ENCODE measurements around the gene CHN1.

CHN1 gene, protein sequence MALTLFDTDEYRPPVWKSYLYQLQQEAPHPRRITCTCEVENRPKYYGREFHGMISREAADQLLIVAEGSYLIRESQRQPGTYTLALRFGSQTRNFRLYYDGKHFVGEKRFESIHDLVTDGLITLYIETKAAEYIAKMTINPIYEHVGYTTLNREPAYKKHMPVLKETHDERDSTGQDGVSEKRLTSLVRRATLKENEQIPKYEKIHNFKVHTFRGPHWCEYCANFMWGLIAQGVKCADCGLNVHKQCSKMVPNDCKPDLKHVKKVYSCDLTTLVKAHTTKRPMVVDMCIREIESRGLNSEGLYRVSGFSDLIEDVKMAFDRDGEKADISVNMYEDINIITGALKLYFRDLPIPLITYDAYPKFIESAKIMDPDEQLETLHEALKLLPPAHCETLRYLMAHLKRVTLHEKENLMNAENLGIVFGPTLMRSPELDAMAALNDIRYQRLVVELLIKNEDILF

DNA sequence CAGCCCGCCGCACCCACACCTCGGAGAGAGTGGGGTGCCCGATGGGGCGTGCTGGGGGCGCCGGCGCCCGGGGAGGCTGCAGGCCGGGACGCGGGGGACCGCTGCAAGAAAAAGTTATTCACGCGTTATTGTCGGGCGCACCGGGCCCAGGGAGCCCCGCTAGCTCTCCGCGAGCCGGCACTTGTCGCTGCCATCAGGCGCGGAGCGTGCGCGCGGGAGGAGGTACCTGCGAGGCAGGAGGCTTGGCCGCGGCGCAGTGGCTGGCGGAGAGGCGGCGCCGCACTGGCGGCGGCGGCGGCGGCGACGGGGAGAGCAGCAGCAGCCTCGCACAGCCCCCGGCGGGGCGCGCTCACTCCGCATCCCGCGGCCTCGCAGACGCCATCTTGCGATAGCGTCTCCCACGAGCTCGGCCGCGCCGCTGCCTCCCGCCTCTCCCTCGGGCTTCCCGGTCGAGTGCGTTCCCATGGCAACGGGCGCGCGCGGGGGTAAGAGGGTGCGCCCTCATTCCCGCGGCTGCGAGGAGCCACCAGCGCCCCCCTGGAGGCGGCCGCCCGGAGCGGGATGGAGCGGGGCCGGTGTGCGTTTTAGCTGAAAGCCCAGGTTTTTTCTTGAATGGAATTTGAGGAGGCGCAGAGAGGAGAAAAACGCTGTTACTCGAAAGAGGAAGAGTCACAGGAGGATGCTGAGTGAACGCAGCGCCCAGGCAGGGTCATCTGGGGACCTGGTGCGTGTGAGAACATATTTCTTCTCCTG, at the start of gene CHN1:
CHN1 (minus strand) TSS at position 402 of the 753 bp plus-strand sequence. CDS start 469 bp downstream, outside the sequence.
- DNase-seq: peak; percentile 66

DNA sequence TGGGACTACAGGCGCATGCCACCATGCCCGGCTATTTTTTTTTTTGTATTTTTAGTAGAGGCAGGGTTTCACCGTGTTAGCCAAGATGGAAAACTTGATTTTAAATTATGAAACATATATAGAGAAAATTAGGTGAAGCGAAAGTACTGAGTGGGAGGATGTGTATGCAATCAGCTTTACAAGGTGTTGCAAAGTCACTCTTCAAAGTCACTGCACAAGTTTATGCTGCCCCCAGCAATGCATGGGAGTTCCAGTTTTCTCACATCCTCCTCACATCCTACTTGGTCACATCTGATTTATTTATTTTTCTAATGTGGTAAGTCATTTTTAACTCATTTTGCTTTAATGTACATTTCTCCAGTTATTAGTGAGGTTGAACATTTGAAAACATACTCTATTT, 49.2 kb upstream of the CHN1 start:
- DNase-seq: no peak

DNA sequence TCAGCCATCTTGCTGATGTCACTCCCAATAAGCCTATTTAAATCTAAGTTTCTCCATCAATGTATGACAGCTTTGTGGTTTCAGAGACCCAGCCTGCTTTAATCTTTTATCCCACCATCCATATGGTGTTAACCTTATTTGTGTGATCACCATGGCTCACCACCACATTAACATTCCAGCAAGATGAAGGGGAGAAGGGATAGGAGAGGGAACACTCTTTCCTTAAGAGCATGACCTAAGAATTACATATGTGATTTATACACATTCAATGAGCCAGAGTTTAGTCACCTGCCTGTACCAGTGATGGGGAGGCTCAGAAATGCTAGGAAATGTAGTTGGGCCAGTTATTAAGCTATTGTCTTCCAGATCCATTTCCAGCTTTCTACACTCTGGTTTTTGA, 44.5 kb upstream of the CHN1 start:
- no peak for DNase-seq

DNA sequence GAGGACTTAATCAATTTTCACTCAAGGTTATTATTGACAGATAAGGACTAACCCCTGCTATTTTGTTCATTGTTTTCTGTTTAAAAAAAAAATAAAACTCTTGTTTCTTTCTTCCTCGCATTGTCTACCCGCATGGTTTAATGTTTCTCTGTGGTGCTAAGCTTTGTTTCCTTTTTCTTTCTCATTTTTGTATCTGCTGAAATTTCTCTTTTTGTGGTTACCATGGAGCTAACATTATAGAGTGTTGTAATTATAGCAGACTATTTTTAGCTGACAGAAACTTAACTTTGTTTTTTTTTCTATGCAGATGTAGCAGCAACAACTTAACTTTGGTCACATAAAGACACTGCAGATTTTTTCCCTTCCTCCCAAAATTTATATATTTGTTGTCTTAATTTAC, 43.1 kb upstream of the CHN1 start:
- no peak for DNase-seq

DNA sequence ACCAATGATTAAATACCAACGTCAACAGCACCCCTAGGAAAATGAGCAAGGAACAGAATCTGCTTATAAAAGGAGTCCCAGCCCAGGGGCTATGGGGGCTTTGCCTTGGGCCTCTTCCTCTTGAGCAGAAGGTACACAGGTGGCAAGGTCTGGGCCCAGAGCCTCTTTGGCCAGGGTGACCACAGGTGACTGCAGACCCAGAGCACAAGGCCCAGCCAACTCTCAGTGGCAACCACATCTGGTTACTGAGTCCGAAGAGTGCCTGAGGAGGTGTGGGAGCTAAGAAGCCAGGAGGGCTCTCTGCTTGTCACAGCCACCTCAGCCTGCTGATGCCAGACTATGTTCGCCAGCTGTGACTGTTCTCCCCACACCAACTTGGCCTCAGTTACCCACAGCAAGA, 34.3 kb upstream of the CHN1 start:
- DNase-seq: no peak

DNA sequence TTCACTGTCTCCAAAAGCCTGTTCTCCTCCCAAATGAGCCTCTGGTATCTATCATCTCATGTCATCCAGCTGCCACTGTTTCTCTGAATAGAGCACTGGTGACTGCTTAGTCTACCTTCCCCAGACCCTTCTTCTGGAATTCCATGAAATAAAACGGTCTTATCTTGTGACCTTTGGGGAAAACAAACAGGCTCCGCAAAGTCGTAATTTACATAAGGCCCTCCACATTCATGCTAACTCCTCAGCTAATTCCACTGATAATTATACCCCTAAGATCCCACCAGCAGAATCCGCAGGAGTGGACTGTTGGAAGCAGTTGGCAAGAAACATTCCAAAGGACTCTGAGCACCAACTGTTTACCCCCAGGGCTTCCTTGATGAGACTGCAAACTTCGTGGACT, 33.9 kb upstream of the CHN1 start:
- no peak for DNase-seq

DNA sequence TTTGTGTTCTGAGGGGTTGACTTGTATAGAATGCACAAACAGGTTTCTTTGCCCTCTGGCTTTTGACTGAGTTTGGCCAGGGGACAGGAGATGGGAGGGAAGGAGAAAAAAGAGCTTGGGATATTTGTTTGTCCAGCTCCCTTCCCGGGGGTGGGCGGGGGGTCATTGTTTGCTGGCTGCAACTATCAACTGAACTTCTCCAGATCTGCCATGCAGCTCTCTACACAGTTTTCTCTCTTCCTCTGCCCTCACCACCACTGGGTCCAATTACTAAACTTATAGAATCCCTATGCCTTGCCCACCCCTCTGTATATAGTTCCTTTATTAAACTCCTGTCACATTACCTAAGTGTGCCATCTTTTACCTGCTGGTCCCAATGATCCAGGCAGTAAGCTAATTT, 32.8 kb upstream of the CHN1 start:
- no peak for DNase-seq

DNA sequence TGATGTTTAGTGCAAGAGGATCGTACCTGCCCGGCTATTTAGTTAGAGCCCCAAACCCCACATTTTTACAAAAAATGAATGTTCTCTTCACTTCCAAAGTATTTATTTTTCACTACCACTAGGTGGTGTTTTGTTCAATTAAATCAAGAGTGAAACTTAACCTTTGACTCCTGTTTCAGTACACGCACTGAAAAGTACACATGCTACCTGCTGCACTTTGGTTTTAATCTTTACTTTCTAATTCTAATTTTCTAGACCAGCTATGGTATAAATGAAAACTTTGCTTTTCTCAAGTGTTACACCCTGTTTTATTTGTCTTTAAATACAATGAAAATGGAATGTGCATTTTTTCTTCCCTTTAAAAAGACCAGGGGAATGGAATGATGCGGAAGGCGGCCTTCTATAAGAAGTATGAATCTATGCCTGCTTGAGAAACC, 31.4 kb upstream of the CHN1 start:
- DNase-seq: no peak

DNA sequence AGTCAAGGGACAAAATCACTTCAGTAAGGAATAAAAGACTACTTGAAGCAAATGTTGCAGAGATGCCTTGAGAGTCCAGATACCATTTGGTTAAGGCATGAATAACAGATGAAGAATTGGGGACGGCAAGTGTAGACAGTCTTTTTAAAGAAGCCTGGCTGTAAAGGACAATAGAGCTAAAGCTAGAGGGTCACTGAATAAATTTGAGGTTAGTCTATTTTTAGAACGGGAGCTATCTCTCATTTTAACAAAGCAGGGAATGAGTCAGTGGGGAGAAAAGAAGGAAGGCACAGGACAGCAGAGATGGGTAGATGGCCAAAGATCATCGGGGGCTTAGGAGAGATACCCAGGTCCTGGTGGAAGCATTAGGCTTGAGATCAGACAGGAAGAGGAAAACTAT, 30.6 kb upstream of the CHN1 start:
- no peak for DNase-seq

DNA sequence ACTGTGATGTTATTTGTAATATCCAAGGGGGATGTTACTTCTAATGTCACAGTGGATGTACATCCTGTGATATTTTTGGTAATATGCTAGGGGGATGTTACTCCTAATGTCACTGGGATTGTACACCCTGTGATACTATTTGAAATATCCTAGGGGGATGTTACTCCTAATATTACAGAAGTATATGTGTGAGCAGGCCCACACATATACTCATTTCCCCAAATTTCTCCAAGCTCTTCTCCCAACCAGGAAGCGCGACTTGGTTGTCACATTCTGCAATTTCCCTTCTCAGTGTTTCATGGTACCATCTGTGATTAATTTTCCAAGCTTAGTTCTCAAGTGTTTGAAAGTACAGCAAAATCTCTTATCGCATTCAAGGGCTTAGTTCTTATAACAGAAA, 29.5 kb upstream of the CHN1 start:
- DNase-seq: no peak

DNA sequence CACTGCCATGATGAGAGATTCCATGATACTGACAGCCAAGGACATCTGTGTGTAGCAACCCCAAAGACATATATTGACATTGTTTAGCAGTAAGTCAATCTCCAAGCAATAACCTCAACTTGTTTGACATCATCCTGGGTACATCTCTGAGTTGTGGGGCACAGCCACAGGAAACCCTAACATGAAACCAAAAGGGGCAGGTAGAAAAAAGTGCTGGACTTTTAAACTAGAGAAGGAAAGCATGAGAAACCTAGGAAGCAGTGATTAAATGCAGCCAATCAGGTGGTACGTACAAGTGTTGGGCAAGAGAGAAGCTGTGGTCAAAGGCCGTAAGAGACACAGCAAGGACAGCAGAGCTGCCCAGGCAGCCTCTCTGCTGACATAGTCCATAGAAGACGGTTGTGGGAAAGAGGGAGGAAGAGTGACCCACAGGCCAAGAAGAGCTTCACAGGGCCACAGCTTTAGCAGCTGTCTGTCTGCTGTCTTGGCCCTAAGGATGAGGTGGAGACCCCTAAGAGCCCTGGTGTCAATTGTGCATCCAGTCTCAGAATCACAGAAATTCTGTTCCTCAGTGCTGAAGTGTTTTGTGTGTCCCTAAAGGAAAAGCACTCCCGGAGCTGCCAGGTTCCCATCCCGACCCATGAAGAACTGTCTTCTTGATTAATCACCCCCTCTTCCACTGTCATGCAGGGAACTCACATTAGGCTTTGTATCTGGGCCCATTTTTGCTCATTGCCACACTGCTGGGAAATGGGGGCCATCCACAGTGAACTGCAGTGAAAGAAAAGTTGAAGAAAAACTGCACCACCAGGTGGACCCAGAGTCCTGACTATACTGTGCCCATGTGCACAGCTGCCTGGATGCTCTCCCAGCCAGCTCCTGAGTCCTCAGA, 25.4 kb upstream of the CHN1 start:
- no peak for DNase-seq

DNA sequence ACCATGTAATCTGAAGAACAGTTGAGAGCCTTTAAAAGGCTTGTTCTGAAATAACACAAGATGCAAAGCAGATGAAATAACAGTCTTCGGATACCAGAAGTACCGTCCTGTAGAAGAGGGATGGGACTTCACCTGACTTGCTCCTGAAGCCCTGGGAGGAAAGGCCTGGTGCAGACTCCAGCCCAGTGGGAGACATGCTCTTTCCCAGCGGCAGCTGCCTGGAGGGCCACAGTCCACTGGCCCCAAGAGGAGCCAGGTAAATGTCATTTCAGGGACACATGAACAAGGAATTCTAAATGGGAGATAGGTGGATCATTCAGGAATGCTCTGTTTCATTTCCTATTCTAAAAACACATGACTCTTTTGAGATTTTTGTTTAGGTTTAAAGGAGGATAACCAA, 22.6 kb upstream of the CHN1 start:
- no peak for DNase-seq

DNA sequence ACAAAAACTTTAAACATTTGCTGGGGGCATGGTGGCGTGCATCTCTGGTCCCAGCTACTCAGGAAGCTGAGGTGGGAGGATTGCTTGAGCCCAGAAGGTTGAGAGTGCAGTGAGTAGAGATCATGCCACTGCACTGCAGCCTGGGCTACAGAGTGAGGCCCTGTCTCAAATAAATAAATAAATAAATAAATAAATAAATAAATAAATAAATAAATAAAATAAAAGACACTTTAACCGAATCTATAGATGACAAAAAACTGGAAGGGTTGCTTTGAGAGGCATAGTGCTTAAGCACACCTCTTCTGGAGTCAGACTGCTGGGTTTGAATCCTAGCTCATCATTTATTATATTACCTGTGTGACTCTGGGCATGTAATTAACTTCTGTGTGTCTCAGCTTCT, 21.2 kb upstream of the CHN1 start:
- no peak for DNase-seq

DNA sequence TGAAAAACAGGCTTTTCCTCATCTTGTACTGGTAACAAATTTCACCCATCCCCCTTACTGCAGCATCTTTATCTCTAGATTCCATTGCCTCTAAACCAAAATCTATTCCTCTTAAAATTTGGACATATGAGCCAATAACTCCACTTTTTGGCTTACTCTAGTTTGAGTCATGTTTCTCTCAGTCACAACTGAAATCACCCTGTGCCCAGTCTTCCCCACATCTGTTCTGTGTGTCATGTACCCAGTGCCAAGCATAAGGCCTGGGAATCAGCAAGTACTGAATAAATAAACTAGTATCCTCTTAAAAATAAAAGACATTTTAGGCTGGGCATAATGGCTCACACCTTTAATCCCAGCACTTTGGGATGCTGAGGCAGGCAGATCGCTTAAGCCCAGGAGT, 20.8 kb upstream of the CHN1 start:
- no peak for DNase-seq

DNA sequence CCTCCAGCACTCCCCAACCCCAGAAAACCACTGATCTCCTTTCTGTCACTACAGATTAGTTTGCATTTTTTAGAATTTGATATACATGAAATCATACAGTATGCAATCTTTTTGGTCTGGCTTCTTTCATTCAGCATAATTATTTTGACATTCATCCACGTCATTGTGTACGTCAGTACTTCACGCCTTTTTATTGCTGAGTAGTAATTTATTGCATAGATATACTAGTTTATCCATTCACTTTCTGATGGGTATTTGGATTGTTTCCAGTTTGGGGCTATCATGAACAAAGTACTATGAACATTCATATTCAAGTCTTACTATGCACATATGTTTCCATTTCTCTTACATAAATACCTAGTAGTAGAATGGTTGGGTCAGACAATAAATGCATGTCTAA, 20.1 kb upstream of the CHN1 start:
- no peak for DNase-seq

DNA sequence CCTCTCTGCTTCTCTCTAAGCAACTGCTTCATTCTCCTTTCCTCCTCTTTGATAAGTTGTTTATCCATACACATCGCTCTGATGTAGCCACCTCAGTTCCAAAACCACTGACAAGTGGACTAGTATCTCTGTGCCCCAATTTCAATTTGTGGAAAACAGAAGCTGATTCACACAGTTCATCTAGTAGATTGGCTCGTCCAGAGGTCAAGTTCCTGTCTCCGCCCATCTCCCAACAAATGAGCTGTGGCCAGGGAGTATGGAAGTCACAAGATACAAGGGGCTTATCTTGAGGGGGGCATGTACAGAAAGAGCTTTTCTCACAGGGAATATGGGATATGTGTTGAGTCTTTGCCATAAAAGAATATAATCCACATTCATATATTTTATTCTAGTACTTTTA, 17.7 kb upstream of the CHN1 start:
- DNase-seq: no peak

DNA sequence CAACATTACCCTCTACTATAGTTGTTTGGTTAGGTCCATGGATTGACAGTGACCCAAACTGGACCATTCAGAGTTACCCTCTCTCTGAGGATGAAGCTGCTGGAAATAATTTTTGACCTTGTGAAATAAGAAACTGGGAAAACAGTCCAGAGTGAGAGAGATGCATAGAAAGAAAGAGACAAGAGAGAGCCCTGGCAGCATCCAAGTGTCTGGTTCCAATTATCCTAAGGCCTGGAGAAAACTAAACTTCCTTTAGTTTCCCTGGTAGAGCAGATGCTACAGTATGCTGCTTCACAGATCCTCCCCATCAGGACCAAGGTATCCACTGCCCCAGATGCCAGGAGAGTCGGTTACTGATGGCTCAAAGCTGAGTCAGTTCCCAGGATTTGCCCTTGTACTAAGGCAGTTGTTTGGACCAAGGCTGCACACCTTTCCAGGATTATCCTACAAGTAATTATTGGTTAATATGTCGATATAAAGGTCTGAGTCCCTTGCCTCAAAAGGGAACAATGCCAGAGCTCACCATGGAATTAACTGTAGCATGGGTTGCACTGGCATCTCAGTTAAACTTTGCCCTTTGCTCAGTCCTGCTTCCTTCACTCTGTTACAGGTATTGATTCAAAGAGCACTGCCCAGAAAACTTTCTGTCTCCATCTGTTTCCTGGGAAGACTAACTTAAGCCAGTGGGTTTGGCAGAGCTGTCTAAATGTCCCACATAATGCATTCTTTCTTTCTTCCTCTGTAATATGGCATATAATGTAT, 14.6 kb upstream of the CHN1 start:
- DNase-seq: no peak

DNA sequence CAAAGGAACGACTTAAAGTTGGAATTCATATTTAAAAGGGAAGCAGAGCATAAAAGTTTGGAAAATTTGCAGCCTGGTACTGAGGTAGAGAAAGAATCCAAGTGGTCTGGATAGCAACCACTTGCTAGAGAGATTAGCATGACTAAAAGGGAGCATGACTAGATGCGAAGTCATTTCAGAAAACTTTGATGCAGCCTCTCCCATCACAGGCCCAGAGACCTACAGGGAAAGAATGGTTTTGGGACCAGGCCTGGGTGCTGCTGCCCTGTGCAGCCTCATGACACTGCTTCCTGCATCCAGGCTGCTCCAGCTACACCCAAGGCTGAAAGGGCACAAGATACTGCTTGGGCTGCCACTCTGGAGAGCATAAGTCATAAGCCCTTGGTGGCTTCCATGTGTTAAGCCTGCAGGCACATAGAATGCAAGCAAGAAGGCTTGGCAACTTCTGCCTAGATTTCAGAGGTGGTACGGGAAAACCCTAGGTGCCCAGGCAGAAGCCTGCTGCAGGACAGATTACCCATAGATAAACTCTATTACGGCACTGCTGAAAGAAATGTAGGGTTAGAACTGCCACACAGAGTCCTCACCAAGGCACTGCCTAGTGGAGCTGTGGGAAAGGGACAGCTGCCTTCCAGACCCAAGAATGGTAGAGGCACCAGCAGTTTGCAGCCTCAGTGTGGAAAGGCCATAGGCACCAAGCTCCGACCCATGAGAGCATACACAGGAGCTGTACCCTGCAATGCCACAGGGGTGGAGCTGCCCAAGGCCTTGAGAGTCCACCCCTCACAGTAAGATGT, 12.6 kb upstream of the CHN1 start:
- no peak for DNase-seq

DNA sequence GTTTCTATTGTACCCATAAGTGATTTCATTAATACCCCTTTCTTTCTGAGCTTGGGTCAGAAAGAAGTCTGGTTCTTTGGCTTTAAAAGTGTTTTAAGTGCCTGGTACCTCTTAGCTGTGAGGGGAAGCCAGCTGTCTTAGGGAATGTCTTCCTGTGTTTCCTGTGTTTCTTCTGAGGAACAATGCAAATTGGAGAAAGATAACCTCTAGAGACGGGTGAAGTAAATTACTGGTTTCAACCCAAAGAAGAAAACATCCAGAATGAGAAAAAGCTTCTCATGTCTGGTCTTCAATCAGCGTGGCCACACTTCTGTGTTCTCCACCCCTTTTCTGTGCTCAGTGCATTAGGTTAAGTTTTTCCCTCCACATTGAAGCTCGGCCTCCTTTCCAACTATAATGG, 10.2 kb upstream of the CHN1 start:
- DNase-seq: no peak

DNA sequence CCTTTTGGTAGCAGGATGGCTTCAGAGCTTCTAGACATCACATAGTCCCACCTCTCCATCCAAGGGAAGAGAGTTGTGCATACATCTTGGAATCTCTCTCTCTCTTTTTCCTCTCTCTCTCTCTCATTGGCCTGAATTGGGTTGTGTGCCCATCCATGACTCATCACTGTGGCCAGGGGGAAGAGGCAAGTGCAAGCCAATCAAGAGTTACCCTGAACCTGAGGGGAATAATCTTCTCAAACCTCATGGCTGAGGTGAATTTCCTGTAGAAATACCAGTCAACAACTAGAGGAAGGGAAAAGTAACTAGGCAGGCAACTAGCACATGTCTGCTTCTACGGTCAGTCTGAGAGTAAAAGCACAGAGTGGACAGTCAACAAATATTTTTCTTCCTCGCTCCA, 7.3 kb upstream of the CHN1 start:
- DNase-seq: no peak

DNA sequence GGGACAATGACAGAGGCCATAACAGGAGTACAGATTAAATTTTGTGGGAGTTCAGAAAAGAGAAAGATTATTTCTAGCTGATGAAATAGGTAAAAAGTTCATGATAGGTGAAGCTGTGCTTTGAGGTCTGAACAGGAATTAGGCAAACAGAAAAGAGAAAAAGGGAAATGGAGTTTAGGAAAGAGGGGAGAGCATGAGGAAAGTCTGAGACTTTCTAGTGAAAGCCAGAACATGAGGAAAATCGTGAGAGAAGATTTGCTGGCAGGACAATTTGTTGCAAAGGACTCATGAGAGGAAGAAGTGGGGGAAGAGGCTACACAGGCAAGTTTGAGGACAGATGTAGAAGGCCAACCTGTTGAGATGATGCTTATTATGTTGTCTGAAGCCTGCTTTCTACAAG, 6.3 kb upstream of the CHN1 start:
- DNase-seq: no peak

DNA sequence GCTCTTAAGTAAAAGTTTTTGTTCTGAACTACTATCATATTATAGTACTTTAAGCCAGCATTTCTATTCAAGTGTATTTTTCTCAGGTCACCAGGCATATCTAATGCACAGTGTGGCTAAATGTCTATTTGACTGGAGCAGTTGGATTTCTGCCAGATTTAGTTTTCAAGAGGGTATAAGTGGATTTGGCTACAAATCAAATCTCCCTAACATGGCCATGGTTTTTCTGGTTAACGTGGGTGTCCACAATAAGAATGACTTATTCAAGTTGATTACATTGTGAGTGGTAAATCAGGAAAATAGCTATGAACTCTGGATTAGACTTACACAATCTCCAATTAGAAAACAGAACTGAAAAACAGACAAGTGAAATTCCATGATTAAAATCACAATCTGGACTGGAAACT, 5.7 kb upstream of the CHN1 start:
- no peak for DNase-seq

All from stimulated activated naive CD4-positive, alpha-beta T cell treated with Interleukin-2 at 50 U/mL for 16 hours (primary cell).